Fibroblast of villous mesenchyme (primary cell): ENCODE results near the gene SPN. TPM values are rescaled to one million over a fixed set of nuclear protein-coding genes. Genes with fewer than 3 reads are reported as not detected.
"Not testable (repeated sequence)": the region's sequence is repeated elsewhere in the genome, so short reads cannot be mapped to it uniquely, and the experiment has no call there.

ENCODE experiments used
- DNase-seq: peaks from one replicate; pipeline ENCODE4 v3.0.0-alpha.2; 2010; ENCODE audit warnings: low read depth
- H3K4me3 ChIP-seq: 2 replicates; pipeline ENCODE4 v1.5.1; 2011; ENCODE audit warnings: low read depth, mild to moderate bottlenecking, low read length
- total RNA-seq: library from RNA; depleted of rRNA; stranded (reverse); fragments of >200 nt; gene quantifications from 2 replicates; pipeline ENCODE4 v1.2.3, GENCODE V29; 2012
- TF ChIP-seq, protein P1 (sequence below): IDR thresholded peaks from 2 replicates; pipeline ENCODE4 v1.5.1; 2012; ENCODE audit warnings: low read depth, mild to moderate bottlenecking, low read length; ENCODE audit not compliant: insufficient read depth

The SPN gene
- total RNA-seq, 1 donor: not detected

DNA sequence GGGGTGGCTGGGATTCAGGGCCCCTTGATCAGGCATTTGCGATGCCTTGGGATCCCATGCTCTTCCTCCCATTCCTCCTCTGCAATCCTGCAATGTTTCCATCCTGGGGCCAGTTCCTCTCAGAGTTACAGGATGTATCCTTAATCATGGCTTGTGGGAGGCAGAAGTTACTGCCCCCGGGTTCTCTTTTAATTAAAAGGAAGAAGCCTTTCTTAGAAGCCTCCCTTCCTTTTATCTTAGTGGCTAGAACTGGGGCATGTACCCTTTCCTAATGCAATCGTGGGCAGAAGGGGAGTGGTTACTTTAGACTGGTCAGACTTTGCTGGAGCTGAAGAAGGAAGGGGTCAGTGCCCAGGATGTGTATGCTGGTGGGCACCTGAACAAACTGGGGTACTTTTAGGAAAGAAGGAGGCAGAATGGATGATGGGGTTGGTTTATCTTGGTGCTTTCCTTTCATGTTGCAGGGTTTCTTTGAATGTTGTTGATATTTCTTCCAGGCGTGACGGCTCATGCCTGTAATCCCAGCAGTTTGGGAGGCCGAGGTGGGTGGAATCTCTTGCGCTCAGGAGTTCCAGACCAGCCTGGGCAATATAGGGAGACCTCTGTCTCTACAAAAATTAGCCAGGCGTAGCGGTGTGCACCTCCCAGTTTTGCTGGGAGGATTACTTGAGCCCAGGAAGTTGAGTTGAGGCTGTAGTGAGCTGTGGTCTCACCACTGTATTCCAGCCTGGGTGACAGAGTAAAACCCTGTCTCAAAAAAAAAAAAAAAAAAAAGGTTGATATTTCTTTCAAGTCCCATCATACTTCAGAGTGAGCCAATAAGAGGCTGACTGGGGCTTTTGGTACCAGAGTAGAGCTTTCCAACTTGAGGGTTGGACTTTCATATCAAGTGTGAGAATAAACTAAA, 13.2 kb upstream of the SPN start:
- H3K4me3 ChIP-seq: no peak overlapping the region
- DNase-seq: no peak
- TF ChIP-seq, protein P1, sequence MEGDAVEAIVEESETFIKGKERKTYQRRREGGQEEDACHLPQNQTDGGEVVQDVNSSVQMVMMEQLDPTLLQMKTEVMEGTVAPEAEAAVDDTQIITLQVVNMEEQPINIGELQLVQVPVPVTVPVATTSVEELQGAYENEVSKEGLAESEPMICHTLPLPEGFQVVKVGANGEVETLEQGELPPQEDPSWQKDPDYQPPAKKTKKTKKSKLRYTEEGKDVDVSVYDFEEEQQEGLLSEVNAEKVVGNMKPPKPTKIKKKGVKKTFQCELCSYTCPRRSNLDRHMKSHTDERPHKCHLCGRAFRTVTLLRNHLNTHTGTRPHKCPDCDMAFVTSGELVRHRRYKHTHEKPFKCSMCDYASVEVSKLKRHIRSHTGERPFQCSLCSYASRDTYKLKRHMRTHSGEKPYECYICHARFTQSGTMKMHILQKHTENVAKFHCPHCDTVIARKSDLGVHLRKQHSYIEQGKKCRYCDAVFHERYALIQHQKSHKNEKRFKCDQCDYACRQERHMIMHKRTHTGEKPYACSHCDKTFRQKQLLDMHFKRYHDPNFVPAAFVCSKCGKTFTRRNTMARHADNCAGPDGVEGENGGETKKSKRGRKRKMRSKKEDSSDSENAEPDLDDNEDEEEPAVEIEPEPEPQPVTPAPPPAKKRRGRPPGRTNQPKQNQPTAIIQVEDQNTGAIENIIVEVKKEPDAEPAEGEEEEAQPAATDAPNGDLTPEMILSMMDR: no peak

DNA sequence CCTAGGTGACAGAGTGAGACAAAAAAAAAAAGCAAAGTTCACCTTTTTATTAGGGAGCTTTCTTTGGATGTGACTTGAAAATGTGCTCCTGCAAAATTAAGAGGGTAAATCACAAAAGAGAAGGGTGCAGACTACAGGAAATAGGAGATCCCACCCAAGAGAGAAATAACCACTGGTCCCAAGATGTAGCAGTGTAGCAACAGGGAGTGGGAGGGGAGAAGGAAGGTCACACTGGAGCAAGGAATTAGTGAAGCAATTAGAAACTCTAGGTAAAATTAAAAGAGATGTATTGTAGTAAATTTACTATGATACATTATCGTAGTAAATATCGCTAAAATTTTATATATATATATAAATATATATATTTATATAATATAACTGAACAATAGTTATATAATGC, 12.3 kb upstream of the SPN start:
- no peak overlapping the region for H3K4me3 ChIP-seq
- TF ChIP-seq, protein P1: no peak
- DNase-seq: no peak

DNA sequence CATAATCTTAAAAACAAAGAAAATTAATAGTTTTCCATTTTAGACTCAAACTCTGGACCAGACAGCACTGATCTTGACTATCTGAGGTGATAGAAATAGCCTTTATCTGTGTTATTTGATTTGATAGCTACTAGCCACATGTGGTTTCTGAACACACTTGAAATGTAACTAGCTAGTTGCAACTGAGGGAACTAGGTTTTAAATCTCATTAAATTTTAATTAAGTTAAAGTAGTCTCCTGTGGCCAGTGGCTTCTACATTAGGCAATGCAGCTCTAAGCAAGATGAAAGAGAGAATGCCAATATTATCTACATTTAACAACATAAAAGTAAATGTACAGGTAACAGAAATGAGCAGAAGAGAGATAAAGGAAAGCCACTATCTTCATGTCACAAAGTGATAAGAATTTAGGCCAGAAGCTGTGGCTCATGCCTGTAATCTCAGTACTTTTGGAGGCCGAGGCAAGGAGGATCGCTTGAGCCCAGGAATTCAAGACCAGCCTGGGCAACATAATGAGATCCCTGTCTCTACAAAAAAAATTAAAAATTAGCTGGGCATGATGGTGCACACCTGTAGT, 11.2 kb upstream of the SPN start:
- no peak for DNase-seq
- TF ChIP-seq, protein P1: no peak
- no peak overlapping the region for H3K4me3 ChIP-seq

DNA sequence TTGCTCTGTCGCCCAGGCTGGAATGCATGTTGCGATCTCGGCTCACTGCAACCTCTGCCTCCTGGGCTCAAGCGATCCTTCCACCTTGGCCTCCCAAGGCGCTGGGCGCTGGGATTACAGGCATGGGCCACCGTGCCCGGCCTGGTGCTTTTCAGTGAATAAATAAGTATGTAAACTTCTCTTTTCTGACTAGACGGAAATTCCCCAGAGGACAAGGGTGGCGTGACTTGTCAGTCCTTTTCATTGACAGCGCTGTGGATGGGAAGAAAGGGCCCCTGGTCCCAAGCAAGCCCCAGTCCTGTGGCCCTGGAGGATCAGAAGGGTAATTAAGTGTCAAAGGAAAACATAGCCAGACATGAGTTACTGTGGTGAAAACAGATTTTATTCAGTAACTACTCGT, 9.6 kb upstream of the SPN start:
- DNase-seq: no peak
- H3K4me3 ChIP-seq: no peak overlapping the region
- TF ChIP-seq, protein P1: no peak

DNA sequence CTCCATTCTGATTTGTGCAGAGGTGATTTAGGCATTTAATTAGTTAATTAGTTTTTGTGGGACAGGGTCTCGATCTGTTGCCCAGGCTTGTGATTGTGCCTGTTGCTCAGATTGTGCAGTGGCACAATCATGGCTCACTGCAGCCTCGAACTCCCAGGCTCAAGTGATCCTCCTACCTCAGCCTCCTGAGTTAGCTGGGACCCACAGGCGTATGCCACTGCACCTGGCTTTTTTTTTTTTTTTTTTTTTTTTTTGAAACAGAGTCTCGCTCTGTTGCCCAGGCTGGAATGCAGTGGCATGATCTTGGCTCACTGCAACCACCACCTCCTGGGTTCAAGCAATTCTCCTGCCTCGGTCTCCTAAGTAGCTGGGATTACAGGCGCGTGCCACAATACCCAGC, 9.2 kb upstream of the SPN start:
- DNase-seq, H3K4me3 ChIP-seq: not testable (repeated sequence)

DNA sequence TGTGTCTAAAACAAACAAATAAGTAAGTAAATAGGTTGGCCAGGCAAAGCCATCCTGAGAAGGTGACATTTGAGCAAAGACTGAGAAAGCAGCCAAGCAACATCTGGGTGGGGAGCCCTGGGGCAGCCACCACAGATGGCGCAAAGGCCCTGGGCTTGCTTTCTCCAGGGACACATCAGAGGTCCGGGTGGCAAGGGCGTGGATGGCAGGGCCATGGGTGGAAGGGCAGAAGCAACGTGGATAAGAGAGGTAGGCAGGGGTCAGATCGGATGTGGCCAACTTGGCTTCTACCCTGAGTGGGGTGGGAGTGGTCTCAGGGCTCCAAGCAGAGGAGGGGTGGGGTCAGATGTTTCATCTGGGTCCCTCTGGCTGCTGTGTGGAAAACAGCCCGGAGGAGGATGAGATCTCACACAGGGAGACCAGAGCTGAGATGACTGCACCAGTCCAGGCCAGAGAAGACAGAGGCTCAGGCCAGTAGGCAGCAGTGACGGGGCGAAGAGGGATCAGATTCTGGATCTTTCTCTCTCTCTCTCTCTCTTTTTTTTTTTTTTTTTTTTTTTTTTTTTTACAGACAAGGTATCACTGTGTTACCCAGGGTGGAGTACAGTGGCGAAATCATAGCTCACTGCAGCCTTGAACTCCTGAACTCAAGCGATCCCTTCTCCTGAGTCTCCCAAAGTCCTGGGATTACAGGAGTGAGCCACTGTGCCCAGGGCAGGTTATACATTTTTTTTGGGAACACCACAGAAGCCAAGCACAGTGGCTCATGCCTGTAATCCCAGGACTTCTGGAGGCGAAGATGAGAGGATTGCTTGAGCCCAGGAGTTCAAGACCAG, 6.1 kb upstream of the SPN start:
- DNase-seq: no peak
- TF ChIP-seq, protein P1: no peak
- no peak overlapping the region for H3K4me3 ChIP-seq

DNA sequence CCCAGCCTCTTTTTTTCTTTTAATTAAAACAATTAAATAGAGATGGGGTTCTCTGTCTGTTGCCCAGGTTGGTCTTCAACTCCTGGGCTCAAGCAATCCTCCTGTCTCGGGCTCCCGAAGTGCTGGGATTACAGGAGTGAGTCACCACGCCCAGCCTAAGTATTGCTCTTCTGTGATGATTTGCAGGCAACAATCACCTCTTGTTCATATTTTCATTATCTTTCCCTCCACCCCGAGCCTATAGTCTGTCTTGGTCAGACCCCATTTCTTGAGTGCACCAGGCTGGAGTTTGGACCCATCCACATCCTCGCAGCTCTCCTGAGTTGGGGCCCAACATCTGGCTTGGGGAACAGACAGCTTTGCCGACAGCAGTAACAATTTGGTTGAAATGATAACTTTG, 4.3 kb upstream of the SPN start:
- H3K4me3 ChIP-seq: no peak overlapping the region
- TF ChIP-seq, protein P1: no peak
- DNase-seq: no peak
